SU-DHL-6 (cell line): ENCODE data around the gene BBLN.

ENCODE experiments used
- EZH2phosphoT487 ChIP-seq: fragments of 200-600 bp; sonication (generic), shearing (Covaris generic); conservative IDR thresholded peaks from 2 replicates; pipeline ENCODE4 v1.6.1; 2018; ENCODE audit warnings: mild to moderate bottlenecking, antibody characterized with exemption, low read length, moderate library complexity, mixed read lengths
- TF ChIP-seq, protein P1 (sequence below): fragments of 200-600 bp; sonication (generic); IDR thresholded peaks from one replicate; pipeline ENCODE4 v1.5.1; 2017; ENCODE audit warnings: antibody characterized with exemption, mild to moderate bottlenecking, low read length, moderate library complexity; ENCODE audit not compliant: insufficient read depth, poor library complexity, severe bottlenecking

GRCh38 chr9:128127990-128128835, 31.9 kb upstream of the BBLN start:
- TF ChIP-seq, protein P1, sequence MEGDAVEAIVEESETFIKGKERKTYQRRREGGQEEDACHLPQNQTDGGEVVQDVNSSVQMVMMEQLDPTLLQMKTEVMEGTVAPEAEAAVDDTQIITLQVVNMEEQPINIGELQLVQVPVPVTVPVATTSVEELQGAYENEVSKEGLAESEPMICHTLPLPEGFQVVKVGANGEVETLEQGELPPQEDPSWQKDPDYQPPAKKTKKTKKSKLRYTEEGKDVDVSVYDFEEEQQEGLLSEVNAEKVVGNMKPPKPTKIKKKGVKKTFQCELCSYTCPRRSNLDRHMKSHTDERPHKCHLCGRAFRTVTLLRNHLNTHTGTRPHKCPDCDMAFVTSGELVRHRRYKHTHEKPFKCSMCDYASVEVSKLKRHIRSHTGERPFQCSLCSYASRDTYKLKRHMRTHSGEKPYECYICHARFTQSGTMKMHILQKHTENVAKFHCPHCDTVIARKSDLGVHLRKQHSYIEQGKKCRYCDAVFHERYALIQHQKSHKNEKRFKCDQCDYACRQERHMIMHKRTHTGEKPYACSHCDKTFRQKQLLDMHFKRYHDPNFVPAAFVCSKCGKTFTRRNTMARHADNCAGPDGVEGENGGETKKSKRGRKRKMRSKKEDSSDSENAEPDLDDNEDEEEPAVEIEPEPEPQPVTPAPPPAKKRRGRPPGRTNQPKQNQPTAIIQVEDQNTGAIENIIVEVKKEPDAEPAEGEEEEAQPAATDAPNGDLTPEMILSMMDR, result no peak
- no peak for TF ChIP-seq EZH2phosphoT487
